A549 (cell line): ENCODE measurements around the gene LIPE. TPM values are rescaled to one million over a fixed set of nuclear protein-coding genes. Genes with fewer than 3 reads are reported as not detected.
A peak's percentile ranks its signal among the peaks of the same experiment; 100 is the strongest.

Source experiments
- ATAC-seq, 2 experiments: fragments of 200-7000 bp in 1 of 2; fragments of >200 bp in 1 of 2; cut with Nextera tagmentation in 1 of 2; cut with Tn5 transposase in 1 of 2; 3 replicates each; pipeline versions ENCODE4 v1.8.0 to v1.9.1; 2018 to 2020; ENCODE audit warnings: mild to moderate bottlenecking in 1 of 2, moderate library complexity in 1 of 2
- CTCF ChIA-PET: fragments of 300-600 bp; sonication (Branson Sonifier 250); formaldehyde crosslinking; extraction: SDS; loops from one replicate; lab custom pipeline; 2021; ENCODE audit warnings: antibody characterized with exemption, inconsistent platforms; lab: Yijun Ruan, JAX
- POLR2A ChIA-PET: fragments of 350-600 bp; formaldehyde crosslinking; extraction: SDS; loops from one replicate; lab custom pipeline; 2021; ENCODE audit warnings: antibody characterized with exemption, inconsistent platforms; lab: Yijun Ruan, JAX
- DNase-seq, 2 experiments: peaks; one replicate each; pipeline versions ENCODE4 v3.0.0 to v3.0.0-alpha.2; 2011 to 2016; ENCODE audit warnings: low read depth in 1 of 2, low spot score in 1 of 2
- FAIRE-seq: peaks from 2 replicates; lab custom pipeline; 2011; peaks lifted over from hg19 to GRCh38; lab: Jason Lieb, UNC
- H3K27ac ChIP-seq, 2 experiments: fragments of >200 bp; sonication (Bioruptor Twin); formaldehyde crosslinking; 3 replicates each; pipeline ENCODE4 v1.5.1; 2016 to 2017
- H3K4me1 ChIP-seq: fragments of >200 bp; sonication (Bioruptor Twin); formaldehyde crosslinking; 3 replicates; pipeline ENCODE4 v1.6.1; 2016
- H3K4me2 ChIP-seq: fragments of >200 bp; sonication (Bioruptor Twin); formaldehyde crosslinking; 3 replicates; pipeline ENCODE4 v1.6.1; 2016
- H3K4me3 ChIP-seq: fragments of >200 bp; sonication (Bioruptor Twin); formaldehyde crosslinking; 3 replicates; pipeline ENCODE4 v1.5.1; 2016
- H3K9me3 ChIP-seq: fragments of >200 bp; sonication (Bioruptor Twin); formaldehyde crosslinking; 3 replicates; pipeline ENCODE4 v1.6.1; 2016
- CBX8 ChIP-seq: fragments of 200-600 bp; sonication (generic); IDR thresholded peaks from 2 replicates; pipeline ENCODE4 v1.6.1; 2016
- CTCF ChIP-seq: fragments of >200 bp; sonication (Bioruptor Twin); formaldehyde crosslinking; IDR thresholded peaks from 3 replicates; pipeline ENCODE4 v1.5.1; 2016
- E2F6 ChIP-seq: IDR thresholded peaks from 2 replicates; pipeline ENCODE4 v1.6.1; 2012; ENCODE audit warnings: low read depth, borderline replicate concordance
- EHMT2 ChIP-seq: fragments of 200-600 bp; sonication (generic); IDR thresholded peaks from 2 replicates; pipeline ENCODE4 v1.6.1; 2016; ENCODE audit warnings: antibody characterized with exemption, low read depth, mild to moderate bottlenecking, moderate library complexity
- ELK1 ChIP-seq: fragments of 150-350 bp; IDR thresholded peaks from 2 replicates; pipeline ENCODE4 v1.6.1; 2014; ENCODE audit warnings: low read depth, mild to moderate bottlenecking, low read length
- EP300 ChIP-seq, 2 experiments: fragments of >200 bp; sonication (Bioruptor Twin); formaldehyde crosslinking; IDR thresholded peaks; 2 replicates in 1 of 2; 3 replicates in 1 of 2; pipeline ENCODE4 v1.6.1; 2016 to 2017
- ESRRA ChIP-seq: fragments of 150-350 bp; IDR thresholded peaks from 2 replicates; pipeline ENCODE4 v1.6.1; 2014; ENCODE audit warnings: mild to moderate bottlenecking, low read length, borderline replicate concordance
- FOSB ChIP-seq: fragments of 250-450 bp; sonication (Bioruptor Pico); IDR thresholded peaks from 2 replicates; pipeline ENCODE4 v1.5.0; 2020; ENCODE audit warnings: mild to moderate bottlenecking, moderate library complexity
- FOXS1 ChIP-seq: fragments of 250-450 bp; sonication (Bioruptor Pico); IDR thresholded peaks from 2 replicates; pipeline ENCODE4 v1.5.0; 2020; ENCODE audit warnings: mild to moderate bottlenecking, moderate library complexity
- HOXB13 ChIP-seq: fragments of 250-450 bp; sonication (Bioruptor Pico); IDR thresholded peaks from 2 replicates; pipeline ENCODE4 v1.5.0; 2020; ENCODE audit warnings: low read depth, mild to moderate bottlenecking, moderate library complexity
- HOXB5 ChIP-seq: fragments of 250-450 bp; sonication (Bioruptor Pico); IDR thresholded peaks from 2 replicates; pipeline ENCODE4 v1.5.0; 2020; ENCODE audit warnings: mild to moderate bottlenecking, moderate library complexity
- JUN ChIP-seq, 2 experiments: fragments of >200 bp; sonication (Bioruptor Twin); formaldehyde crosslinking; IDR thresholded peaks; 2 replicates in 1 of 2; 3 replicates in 1 of 2; pipeline ENCODE4 v1.6.1; 2016 to 2017
- JUNB ChIP-seq: fragments of >200 bp; sonication (Bioruptor Twin); formaldehyde crosslinking; IDR thresholded peaks from 2 replicates; pipeline ENCODE4 v1.6.1; 2016
- MAFK ChIP-seq: fragments of 450-650 bp; IDR thresholded peaks from 2 replicates; pipeline ENCODE4 v1.6.1; 2014; ENCODE audit not compliant: partially characterized antibody
- MAX ChIP-seq: IDR thresholded peaks from 2 replicates; pipeline ENCODE4 v1.6.1; 2012
- MYC ChIP-seq: IDR thresholded peaks from 2 replicates; pipeline ENCODE4 v1.6.1; 2012; ENCODE audit warnings: mild to moderate bottlenecking, inconsistent platforms, low read length, improper control_type of control experiment, borderline replicate concordance
- NFE2L2 ChIP-seq: fragments of 150-350 bp; conservative IDR thresholded peaks from 2 replicates; pipeline ENCODE4 v1.6.1; 2014; ENCODE audit warnings: low read length
- NR3C1 ChIP-seq: fragments of >200 bp; sonication (Bioruptor Twin); formaldehyde crosslinking; IDR thresholded peaks from 3 replicates; pipeline ENCODE4 v1.6.1; 2017
- POLR2A ChIP-seq: IDR thresholded peaks from 2 replicates; pipeline ENCODE4 v1.6.1; 2012; ENCODE audit warnings: mild to moderate bottlenecking, low read length
- RCOR1 ChIP-seq: fragments of 150-350 bp; IDR thresholded peaks from 2 replicates; pipeline ENCODE4 v1.6.1; 2014; ENCODE audit warnings: antibody characterized with exemption, low read length, low read depth
- RNF2 ChIP-seq: fragments of 200-600 bp; sonication (generic); IDR thresholded peaks from 2 replicates; pipeline ENCODE4 v1.6.1; 2016; ENCODE audit warnings: low read depth, mild to moderate bottlenecking, antibody characterized with exemption, moderate library complexity, borderline replicate concordance
- SREBF2 ChIP-seq: fragments of 450-650 bp; IDR thresholded peaks from 2 replicates; pipeline ENCODE4 v1.6.1; 2014; ENCODE audit warnings: mild to moderate bottlenecking, moderate library complexity
- TP53 ChIP-seq: fragments of 250-450 bp; sonication (Bioruptor Pico); IDR thresholded peaks from 2 replicates; pipeline ENCODE4 v1.5.0; 2021; ENCODE audit warnings: mild to moderate bottlenecking, moderate library complexity
- USF2 ChIP-seq: fragments of 450-650 bp; IDR thresholded peaks from 2 replicates; pipeline ENCODE4 v1.6.1; 2014; ENCODE audit warnings: antibody characterized with exemption
- ZC3H11A ChIP-seq: fragments of 450-650 bp; IDR thresholded peaks from 2 replicates; pipeline ENCODE4 v1.6.1; 2014; ENCODE audit warnings: antibody characterized with exemption, mild to moderate bottlenecking
- ZNF302 ChIP-seq: fragments of 250-450 bp; sonication (Bioruptor Pico); IDR thresholded peaks from 2 replicates; pipeline ENCODE4 v1.9.0; 2021; ENCODE audit warnings: inconsistent platforms, mild to moderate bottlenecking, moderate library complexity
- ZSCAN20 ChIP-seq: fragments of 250-450 bp; sonication (Bioruptor Pico); IDR thresholded peaks from 2 replicates; pipeline ENCODE4 v1.8.0; 2022; ENCODE audit warnings: mild to moderate bottlenecking, moderate library complexity
- WGBS: methylation state at CpG from one replicate; pipeline ENCODE4 v1.1.6; 2017; ENCODE audit errors: missing lambda C conversion rate; 5-methylcytosine and 5-hydroxymethylcytosine counted together
- polyA plus RNA-seq, 4 experiments: library from polyadenylated mRNA; depleted of rRNA in 3 of 4; stranded (reverse); fragments of >200 nt; fragmentation: RNase III in 1 of 4; extraction: RNeasy Plus Mini Kit Qiagen cat#74134 plus additional on column Dnase treatment in 1 of 4; gene quantifications; 2 replicates in 3 of 4; 3 replicates in 1 of 4; pipeline ENCODE4 v1.2.3, GENCODE V29; 2011 to 2017
- TF ChIP-seq, protein P1 (sequence below): fragments of 250-450 bp; sonication (Bioruptor Pico); IDR thresholded peaks from 2 replicates; pipeline ENCODE4 v1.5.0; 2021; ENCODE audit warnings: mild to moderate bottlenecking, moderate library complexity, borderline replicate concordance

The LIPE gene
- polyA plus RNA-seq, 2 of the 4 experiments (the other 2 are of a cell fraction): 1.6 to 3.2 TPM

DNA sequence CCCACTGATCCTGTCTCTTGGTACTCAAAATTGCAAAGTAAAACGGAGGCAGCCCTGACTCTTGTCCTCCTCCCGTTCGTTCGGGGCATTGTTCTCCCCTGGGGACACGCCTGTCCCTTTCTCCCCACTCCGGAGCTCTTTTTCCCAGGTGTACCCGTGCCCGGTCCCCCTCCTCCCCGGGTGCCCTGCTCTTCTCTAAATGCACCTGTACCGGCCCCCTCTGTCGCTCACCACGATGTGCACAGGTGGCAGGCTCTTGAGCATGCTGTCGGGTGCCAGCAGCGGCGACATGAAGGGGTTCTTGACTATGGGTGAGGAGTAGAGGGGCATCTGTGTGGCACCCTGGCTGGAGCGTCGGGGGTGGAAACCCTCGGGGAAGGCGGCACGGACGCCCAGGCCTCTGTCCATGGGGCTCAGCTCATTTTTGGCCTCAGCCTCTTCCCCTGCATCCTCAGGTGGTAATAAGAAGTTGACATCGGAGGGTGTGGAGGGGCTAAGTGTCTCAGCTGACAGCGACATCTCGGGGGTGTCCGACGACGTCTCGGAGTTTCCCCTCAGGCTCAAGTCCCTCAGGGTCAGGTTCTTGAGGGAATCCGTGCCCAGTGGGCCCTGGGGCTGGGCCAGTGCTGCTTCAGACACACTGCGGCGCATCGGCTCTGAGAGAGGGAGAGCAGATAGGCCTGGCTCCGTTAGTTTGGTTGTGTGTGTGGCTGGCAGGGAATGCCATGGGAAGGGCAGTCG lies 24.6 kb downstream of the LIPE start:
- no peaks in the 10 kb centered on the region for H3K9me3 ChIP-seq
- POLR2A ChIA-PET: interaction anchor here (0.6 to 1.1 kb wide), 4 partner anchors 8 to 1206 kb away, joined by 3 to 7 read pairs (median 6); no protein-coding TSS in a partner anchor
- peak overlapping the region; percentile 72 to 84 for H3K27ac ChIP-seq
- DNase-seq (no peak), FAIRE-seq (peak; percentile 13), ATAC-seq (no peak)
- TF ChIP-seq EP300 (IDR thresholded peaks at IDR 0.05) (0 out of 5 replicates have a peak, but pooled peaks of 1 of the 2 experiments have one; percentile 2), ZSCAN20 (CRISPR knock-in tag) (no peak)
- H3K4me3 ChIP-seq: peak overlapping the region; percentile 56
- 89% methylated on average over 34 of the region's 34 CpGs for WGBS
- CTCF ChIA-PET: interaction anchor here (1.0 to 17.1 kb wide), 15 partner anchors 10 to 293 kb away, joined by 3 to 302 read pairs (median 10); partner anchors contain the start of genes CNFN and POU2F2
- H3K4me2 ChIP-seq: peak overlapping the region; percentile 94
- H3K4me1 ChIP-seq: peaks cover 17% of the 10 kb centered on the region

- peak; percentile 89 to 96 for DNase-seq
- CTCF ChIA-PET: interaction anchor here (0.6 to 17.1 kb wide), 45 partner anchors 10 to 516 kb away, joined by 3 to 302 read pairs (median 5); partner anchors contain the start of genes CNFN and POU2F2
- FAIRE-seq: peak; percentile 94
- peak overlapping the region; percentile 94 for H3K4me2 ChIP-seq
- 7% methylated on average over 37 of the region's 80 CpGs for WGBS
- POLR2A ChIA-PET: interaction anchor here (0.6 to 1.1 kb wide), 5 partner anchors 9 to 1205 kb away, joined by 3 to 7 read pairs (median 5); no protein-coding TSS in a partner anchor
- peak overlapping the region; percentile 72 to 84 for H3K27ac ChIP-seq
- H3K4me1 ChIP-seq: peaks cover 19% of the 10 kb centered on the region
- peak overlapping the region; percentile 56 for H3K4me3 ChIP-seq
- peak; percentile 63 to 75 for ATAC-seq
- no peaks in the 10 kb centered on the region for H3K9me3 ChIP-seq
- peak; percentile 66; the same call in 1 of the 2 replicates for TF ChIP-seq MYC
- TF ChIP-seq SREBF2: no peak
- TF ChIP-seq ESRRA: no peak
- TF ChIP-seq EHMT2: no peak
- TF ChIP-seq NFE2L2: no peak
- TF ChIP-seq TP53 (CRISPR knock-in tag): no peak
- no peak for TF ChIP-seq HOXB5 (CRISPR knock-in tag)
- TF ChIP-seq POLR2A: peak; percentile 91
- no peak for TF ChIP-seq JUNB
- no peak for TF ChIP-seq ZC3H11A
- no peak for TF ChIP-seq FOSB (CRISPR knock-in tag)
- peak in 1 of 2 experiments; percentile 70; a peak in 2 of 5 replicates for TF ChIP-seq JUN (IDR thresholded peaks at IDR 0.05)
- no peak for TF ChIP-seq FOXS1 (CRISPR knock-in tag)
- TF ChIP-seq, protein P1, sequence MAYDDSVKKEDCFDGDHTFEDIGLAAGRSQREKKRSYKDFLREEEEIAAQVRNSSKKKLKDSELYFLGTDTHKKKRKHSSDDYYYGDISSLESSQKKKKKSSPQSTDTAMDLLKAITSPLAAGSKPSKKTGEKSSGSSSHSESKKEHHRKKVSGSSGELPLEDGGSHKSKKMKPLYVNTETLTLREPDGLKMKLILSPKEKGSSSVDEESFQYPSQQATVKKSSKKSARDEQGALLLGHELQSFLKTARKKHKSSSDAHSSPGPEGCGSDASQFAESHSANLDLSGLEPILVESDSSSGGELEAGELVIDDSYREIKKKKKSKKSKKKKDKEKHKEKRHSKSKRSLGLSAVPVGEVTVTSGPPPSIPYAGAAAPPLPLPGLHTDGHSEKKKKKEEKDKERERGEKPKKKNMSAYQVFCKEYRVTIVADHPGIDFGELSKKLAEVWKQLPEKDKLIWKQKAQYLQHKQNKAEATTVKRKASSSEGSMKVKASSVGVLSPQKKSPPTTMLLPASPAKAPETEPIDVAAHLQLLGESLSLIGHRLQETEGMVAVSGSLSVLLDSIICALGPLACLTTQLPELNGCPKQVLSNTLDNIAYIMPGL (CRISPR knock-in tag): peak; percentile 24; the same call in 1 of the 2 replicates
- no peak for TF ChIP-seq RNF2
- 0 out of 2 replicates have a peak, but pooled peaks have one; percentile 5 for TF ChIP-seq USF2
- TF ChIP-seq MAX: peak; percentile 91
- TF ChIP-seq CTCF: peak; percentile 99
- TF ChIP-seq HOXB13 (CRISPR knock-in tag): no peak
- no peak for TF ChIP-seq RCOR1
- no peak for TF ChIP-seq ELK1
- TF ChIP-seq E2F6: peak; percentile 61; the same call in 1 of the 2 replicates
- no peak for TF ChIP-seq ZNF302 (CRISPR knock-in tag)
- TF ChIP-seq CBX8: no peak
- no peak for TF ChIP-seq NR3C1
- TF ChIP-seq MAFK: no peak
- no peak for TF ChIP-seq EP300 (IDR thresholded peaks at IDR 0.05)
Measured at GRCh38 chr19:42401365-42402303, 25.6 kb downstream of the LIPE start.
